HL-60 (cell line): ENCODE results near the gene COL9A1.

ENCODE experiments used
- DNase-seq, 2 experiments: peaks; one replicate each; pipeline ENCODE4 v3.0.0-alpha.2; 2010 to 2020; ENCODE audit warnings: low read depth in 1 of 2, low spot score in 1 of 2
- H3K27ac ChIP-seq: fragments of 250-450 bp; sonication (Bioruptor Pico); replicated peaks from 2 replicates; pipeline ENCODE4 v1.5.1; 2020; ENCODE audit warnings: mild to moderate bottlenecking, moderate library complexity
- H3K27me3 ChIP-seq: fragments of 250-450 bp; sonication (Bioruptor Pico); 2 replicates; pipeline ENCODE4 v1.5.1; 2021; ENCODE audit warnings: mild to moderate bottlenecking, moderate library complexity; ENCODE audit not compliant: insufficient read depth, poor library complexity, severe bottlenecking
- H3K4me3 ChIP-seq: replicated peaks from 2 replicates; pipeline ENCODE4 v1.5.1; 2011; ENCODE audit warnings: mild to moderate bottlenecking, control low read depth, low read length; ENCODE audit not compliant: insufficient read depth
- CTCF ChIP-seq: IDR thresholded peaks from one replicate; pipeline ENCODE4 v1.5.1; 2011; ENCODE audit warnings: low read length, control low read depth, inconsistent platforms; ENCODE audit not compliant: insufficient read depth
- GABPA ChIP-seq: IDR thresholded peaks from 2 replicates; pipeline ENCODE4 v1.6.1; 2012; ENCODE audit warnings: low read depth
- POLR2AphosphoS5 ChIP-seq: IDR thresholded peaks from 2 replicates; pipeline ENCODE4 v1.6.1; 2012; ENCODE audit warnings: low read depth
- REST ChIP-seq: IDR thresholded peaks from 2 replicates; pipeline ENCODE4 v1.6.1; 2012; ENCODE audit warnings: low read depth; ENCODE audit not compliant: insufficient replicate concordance
- SPI1 ChIP-seq: IDR thresholded peaks from 2 replicates; pipeline ENCODE4 v1.6.1; 2012; ENCODE audit warnings: low read depth, mild to moderate bottlenecking, borderline replicate concordance

The COL9A1 gene

GRCh38 chr6:70188202-70188601 is 114.7 kb downstream of the COL9A1 start:
- Histone ChIP-seq H3K27ac (no peak overlapping the region), H3K4me3 (no peak overlapping the region), H3K27me3 (no peaks in the 10 kb centered on the region)
- no peak for DNase-seq
- no peak for TF ChIP-seq GABPA
- TF ChIP-seq REST = no peak
- no peak for TF ChIP-seq CTCF
- no peak for TF ChIP-seq POLR2AphosphoS5
- TF ChIP-seq SPI1 = no peak

GRCh38 chr6:70186461-70186860 is 116.4 kb downstream of the COL9A1 start:
- no peak overlapping the region for H3K4me3 ChIP-seq
- DNase-seq = no peak
- no peak for TF ChIP-seq REST
- TF ChIP-seq SPI1 = no peak
- TF ChIP-seq POLR2AphosphoS5 = no peak
- no peaks in the 10 kb centered on the region for H3K27me3 ChIP-seq
- no peak overlapping the region for H3K27ac ChIP-seq

- Histone ChIP-seq H3K27ac (no peak overlapping the region), H3K27me3 (no peaks in the 10 kb centered on the region), H3K4me3 (no peak overlapping the region)
- DNase-seq = no peak
- TF ChIP-seq REST (no peak), SPI1 (no peak), GABPA (no peak), POLR2AphosphoS5 (no peak), CTCF (no peak)
Observed at GRCh38 chr6:70184723-70185122, 118.2 kb downstream of the COL9A1 start.

GRCh38 chr6:70183538-70183937 is 119.3 kb downstream of the COL9A1 start:
- Histone ChIP-seq H3K27me3 (no peaks in the 10 kb centered on the region), H3K4me3 (no peak overlapping the region), H3K27ac (no peak overlapping the region)
- DNase-seq = no peak
- TF ChIP-seq CTCF (no peak), REST (no peak), GABPA (no peak)
